HG02759 (cell line): ENCODE results near the gene F8A3.
"Not testable (repeated sequence)": the region's sequence is repeated elsewhere in the genome, so short reads cannot be mapped to it uniquely, and the experiment has no call there.

ENCODE experiments used
- ATAC-seq: cut with Tn5 transposase; IDR thresholded peaks from one replicate; pipeline ENCODE4 v1.9.1; 2021; ENCODE audit warnings: mild to moderate bottlenecking, moderate library complexity; ENCODE audit not compliant: unreplicated experiment

F8A3 gene

GRCh38 chrX:155458471-155458870, at the start of gene F8A3:
Gene F8A3 (minus strand): TSS chrX:155458620. CDS start chrX:155458600, 20 bp downstream.
- peak; percentile 88 for ATAC-seq

GRCh38 chrX:155505296-155505695, 46.9 kb upstream of the F8A3 start:
- no peak for ATAC-seq

- ATAC-seq: not testable (repeated sequence)
Observed at GRCh38 chrX:155495134-155495533, 36.7 kb upstream of the F8A3 start.

- ATAC-seq: not testable (repeated sequence)
Observed at GRCh38 chrX:155491421-155491820, 33.0 kb upstream of the F8A3 start.

GRCh38 chrX:155477136-155477535, 18.7 kb upstream of the F8A3 start:
- ATAC-seq: not testable (repeated sequence)

- ATAC-seq: peak; percentile 75
Observed at GRCh38 chrX:155466269-155466938, 8.0 kb upstream of the F8A3 start.

- not testable (repeated sequence) for ATAC-seq
Observed at GRCh38 chrX:155460501-155460900, 2.1 kb upstream of the F8A3 start.

- ATAC-seq: peak; percentile 71
Observed at GRCh38 chrX:155457761-155458447, 516 bp downstream of the F8A3 start.

GRCh38 chrX:155441097-155441496, 17.3 kb downstream of the F8A3 start:
- ATAC-seq: no peak

- no peak for ATAC-seq
Observed at GRCh38 chrX:155435744-155436112, 22.7 kb downstream of the F8A3 start.

GRCh38 chrX:155434906-155435743, 23.3 kb downstream of the F8A3 start:
- ATAC-seq: no peak

- no peak for ATAC-seq
Observed at GRCh38 chrX:155417769-155418168, 40.7 kb downstream of the F8A3 start.
